HEK293 (cell line): ENCODE data around the gene LRRC30.

ENCODE experiments used
- CTCF ChIP-seq: fragments of 450-650 bp; formaldehyde crosslinking; IDR thresholded peaks from 2 replicates; pipeline ENCODE4 v1.5.1; 2016; ENCODE audit warnings: missing biosample characterization, missing genetic modification characterization
- ELK4 ChIP-seq: IDR thresholded peaks from 2 replicates; pipeline ENCODE4 v1.6.1; 2011; ENCODE audit warnings: mild to moderate bottlenecking, low read depth, low read length, borderline replicate concordance
- SALL2 ChIP-seq: fragments of 450-650 bp; formaldehyde crosslinking; IDR thresholded peaks from 2 replicates; pipeline ENCODE4 v1.5.0; 2017; ENCODE audit warnings: missing biosample characterization, mild to moderate bottlenecking, missing genetic modification characterization, borderline replicate concordance
- ZNF335 ChIP-seq: fragments of 450-650 bp; formaldehyde crosslinking; conservative IDR thresholded peaks from 2 replicates; pipeline ENCODE4 v1.5.1; 2016; ENCODE audit warnings: missing biosample characterization, missing genetic modification characterization
- ZNF514 ChIP-seq: fragments of 450-650 bp; formaldehyde crosslinking; IDR thresholded peaks from 2 replicates; pipeline ENCODE4 v1.5.1; 2016; ENCODE audit warnings: missing biosample characterization, missing genetic modification characterization
- ZNF580 ChIP-seq: fragments of 450-650 bp; formaldehyde crosslinking; IDR thresholded peaks from 2 replicates; pipeline ENCODE4 v1.5.1; 2016; ENCODE audit warnings: missing biosample characterization, missing genetic modification characterization
- ZNF610 ChIP-seq: fragments of 450-650 bp; formaldehyde crosslinking; IDR thresholded peaks from 2 replicates; pipeline ENCODE4 v1.5.1; 2016; ENCODE audit warnings: missing biosample characterization, missing genetic modification characterization, borderline replicate concordance
- ZSCAN5A ChIP-seq: fragments of 450-650 bp; formaldehyde crosslinking; IDR thresholded peaks from 2 replicates; pipeline ENCODE4 v1.5.1; 2016; ENCODE audit warnings: missing biosample characterization, missing genetic modification characterization

GRCh38 chr18:7190547-7191156, 40.2 kb upstream of the LRRC30 start:
- TF ChIP-seq ZSCAN5A (no peak), CTCF (no peak), ZNF514 (no peak), ELK4 (no peak), ZNF580 (no peak), ZNF335 (tag by site-specific recombination) (no peak), ZNF610 (tag by site-specific recombination) (no peak), SALL2 (tag by site-specific recombination) (no peak)
